SK-N-SH (cell line): Measurements from ENCODE around the gene DZIP3.
"Not testable (repeated sequence)": the region's sequence is repeated elsewhere in the genome, so short reads cannot be mapped to it uniquely, and the experiment has no call there.

ENCODE experiments used
- CTCF ChIP-seq: fragments of 200-600 bp; sonication (generic); IDR thresholded peaks from 2 replicates; pipeline ENCODE4 v1.6.1; 2017; ENCODE audit warnings: antibody characterized with exemption, mild to moderate bottlenecking, moderate library complexity
- POLR2AphosphoS5 ChIP-seq: IDR thresholded peaks from 2 replicates; pipeline ENCODE4 v1.6.1; 2012; ENCODE audit warnings: low read depth, low read length
- RCOR1 ChIP-seq: fragments of 150-350 bp; IDR thresholded peaks from 2 replicates; pipeline ENCODE4 v1.6.1; 2017; ENCODE audit warnings: antibody characterized with exemption, low read length

DNA sequence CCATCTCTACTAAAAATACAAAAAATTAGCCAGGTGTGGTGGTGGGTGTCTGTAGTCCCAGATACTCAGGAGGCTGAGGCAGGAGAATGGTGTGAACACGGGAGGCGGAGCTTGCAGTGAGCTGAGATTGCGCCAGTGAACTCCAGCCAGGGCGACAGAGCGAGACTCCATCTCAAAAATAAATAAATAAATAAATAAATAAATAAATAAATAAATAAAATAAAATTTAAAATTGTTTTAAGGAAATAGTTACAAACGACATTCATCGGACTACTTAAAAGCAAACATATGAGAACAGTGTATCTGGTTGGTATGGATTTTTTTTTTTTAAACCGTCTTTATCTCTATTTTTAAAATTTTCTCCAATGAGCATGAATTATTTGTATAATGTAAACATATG is 26.6 kb downstream of the DZIP3 start:
- not testable (repeated sequence) for TF ChIP-seq CTCF, RCOR1, POLR2AphosphoS5
